Left hindlimb (tissue), 1 donor: ENCODE results near the gene INPP5B.

Experiments
- DNase-seq: peaks from one replicate; pipeline ENCODE4 v3.0.0-alpha.2; 2018

The INPP5B gene

GRCh38 chr1:37828410-37829074 is 118.3 kb downstream of the INPP5B start:
- no peak for DNase-seq

- DNase-seq: no peak
These were observed 121.3 kb downstream of the INPP5B start for GRCh38 chr1:37825506-37825905.

- no peak for DNase-seq
These were observed 122.9 kb downstream of the INPP5B start for GRCh38 chr1:37824001-37824400.

GRCh38 chr1:37822906-37823815 is 123.7 kb downstream of the INPP5B start:
- DNase-seq: no peak

GRCh38 chr1:37821481-37821880 is 125.4 kb downstream of the INPP5B start:
- no peak for DNase-seq

- DNase-seq: no peak
These were observed 129.4 kb downstream of the INPP5B start for GRCh38 chr1:37817481-37817880.

- no peak for DNase-seq
These were observed 132.6 kb downstream of the INPP5B start for GRCh38 chr1:37814252-37814651.

GRCh38 chr1:37813529-37814145 is 133.2 kb downstream of the INPP5B start:
- no peak for DNase-seq

- DNase-seq: peak; percentile 75
These were observed 135.7 kb downstream of the INPP5B start for GRCh38 chr1:37811027-37811655.
